ENCODE measurements around the gene EXOC3L4.

Gene EXOC3L4

GRCh38 chr14:103099081-103099732, 4.7 kb downstream of the EXOC3L4 start:
- in situ Hi-C loops (cut with HindIII; ENCODE audit: low pct_ligation_motif_present, low sequenced_read_pairs), result no loop called here
- Histone ChIP-seq H3K36me3 (replicated peaks) (no peaks in the 10 kb centered on the region), H3K27ac (no peak overlapping the region), H3K27me3 (replicated peaks) (peaks cover 36% of the 10 kb centered on the region), H3K4me3 (ENCODE audit: low read depth, low read length) (no peak overlapping the region)
- DNase-seq, result no peak
- TF ChIP-seq CTCF (IDR thresholded peaks at IDR 0.05; ENCODE audit: low read depth, low read length, missing control alignments), result no peak

DNA sequence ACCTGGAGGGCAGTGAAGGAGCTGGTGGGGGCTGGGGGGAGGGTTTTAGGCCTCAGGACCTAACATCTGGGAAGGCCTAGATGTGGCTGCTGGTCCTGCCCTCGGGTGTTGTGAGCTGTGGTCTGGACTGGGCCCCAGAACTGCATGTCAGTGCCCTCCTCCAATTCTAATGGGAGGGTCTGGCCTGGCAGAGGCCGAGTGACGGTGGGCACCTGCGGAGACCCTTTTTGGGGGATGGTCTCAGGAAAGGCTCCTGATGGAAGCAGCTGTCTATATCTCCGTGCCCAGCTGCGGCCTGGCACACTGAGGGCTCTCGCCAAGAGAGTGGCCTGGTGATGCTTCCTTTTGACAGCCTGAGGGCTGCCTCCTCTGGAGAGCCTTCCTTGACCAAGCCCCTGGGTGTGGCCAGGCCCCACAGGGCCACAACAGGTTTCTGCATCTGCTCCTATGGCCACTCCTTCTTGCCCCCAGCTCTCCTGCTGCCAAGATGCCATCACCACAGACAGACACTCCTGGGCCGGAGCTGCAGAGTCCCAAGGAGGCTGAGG, 5.3 kb downstream of the EXOC3L4 start:
- H3K36me3 ChIP-seq (replicated peaks), result no peaks in the 10 kb centered on the region
- H3K27me3 ChIP-seq (replicated peaks), result peaks cover 42% of the 10 kb centered on the region
- no peak overlapping the region for H3K27ac ChIP-seq
- H3K4me3 ChIP-seq (ENCODE audit: low read depth, low read length), result no peak overlapping the region
- no peak for DNase-seq
- TF ChIP-seq CTCF (IDR thresholded peaks at IDR 0.05; ENCODE audit: low read depth, low read length, missing control alignments), result no peak
- in situ Hi-C loops (cut with HindIII; ENCODE audit: low pct_ligation_motif_present, low sequenced_read_pairs), result no loop called here

- no peak for DNase-seq
- H3K27me3 ChIP-seq (replicated peaks), result peaks cover 45% of the 10 kb centered on the region
- no peak for TF ChIP-seq CTCF (IDR thresholded peaks at IDR 0.05; ENCODE audit: low read depth, low read length, missing control alignments)
- no peak overlapping the region for H3K4me3 ChIP-seq (ENCODE audit: low read depth, low read length)
- H3K27ac ChIP-seq, result no peak overlapping the region
- H3K36me3 ChIP-seq (replicated peaks), result no peaks in the 10 kb centered on the region
- in situ Hi-C loops (cut with HindIII; ENCODE audit: low pct_ligation_motif_present, low sequenced_read_pairs), result no loop called here
These were observed 6.0 kb downstream of the EXOC3L4 start for GRCh38 chr14:103100281-103101121.

DNA sequence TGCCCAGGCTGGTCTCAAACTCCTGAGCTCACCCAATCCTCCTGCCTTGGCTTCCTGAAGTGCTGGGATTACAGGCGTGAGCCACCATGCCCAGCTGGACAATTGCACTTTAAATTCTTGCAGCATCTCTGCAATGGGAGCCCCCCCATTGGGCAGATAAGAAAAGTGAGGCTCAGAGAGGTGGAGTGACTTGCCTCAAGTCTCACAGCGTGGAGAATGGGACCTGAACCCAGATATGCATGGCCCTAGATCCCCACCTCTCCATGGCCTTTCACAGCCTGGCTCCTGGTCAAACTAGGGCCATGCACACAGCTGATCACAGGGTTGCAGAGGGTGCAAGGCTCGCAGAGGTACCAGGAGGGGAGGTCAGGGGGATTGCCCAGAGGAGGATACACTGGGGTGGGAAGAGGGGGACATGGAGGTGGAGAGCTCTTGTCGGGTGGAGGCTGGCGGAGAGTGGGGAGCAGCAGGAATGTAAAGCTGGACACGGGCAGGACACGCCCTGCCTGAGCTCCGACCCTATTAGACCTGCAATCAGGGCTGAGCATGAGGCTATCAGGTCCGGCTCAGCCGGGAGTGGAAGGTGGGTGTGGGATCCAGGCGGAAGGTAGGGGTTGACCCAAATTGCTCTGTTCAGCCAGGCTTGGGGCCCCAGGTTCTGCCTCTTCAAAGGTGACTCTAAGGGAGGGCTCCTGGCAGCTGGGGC, 6.9 kb downstream of the EXOC3L4 start:
- Histone ChIP-seq H3K4me3 (ENCODE audit: low read depth, low read length) (no peak overlapping the region), H3K27ac (no peak overlapping the region), H3K27me3 (replicated peaks) (peaks cover 45% of the 10 kb centered on the region), H3K36me3 (replicated peaks) (no peaks in the 10 kb centered on the region)
- TF ChIP-seq CTCF (IDR thresholded peaks at IDR 0.05; ENCODE audit: low read depth, low read length, missing control alignments), result no peak
- in situ Hi-C loops (cut with HindIII; ENCODE audit: low pct_ligation_motif_present, low sequenced_read_pairs), result no loop called here
- no peak for DNase-seq

- in situ Hi-C loops (cut with HindIII; ENCODE audit: low pct_ligation_motif_present, low sequenced_read_pairs), result no loop called here
- peaks cover 45% of the 10 kb centered on the region for H3K27me3 ChIP-seq (replicated peaks)
- no peak overlapping the region for H3K4me3 ChIP-seq (ENCODE audit: low read depth, low read length)
- no peak for TF ChIP-seq CTCF (IDR thresholded peaks at IDR 0.05; ENCODE audit: low read depth, low read length, missing control alignments)
- no peaks in the 10 kb centered on the region for H3K36me3 ChIP-seq (replicated peaks)
- H3K27ac ChIP-seq, result no peak overlapping the region
- DNase-seq, result no peak
These were observed 7.6 kb downstream of the EXOC3L4 start for GRCh38 chr14:103101963-103102688.

Data from brain microvascular endothelial cell (primary cell).